Pancreas (tissue), 10 donors: ENCODE data around the gene FBXO9. TPM values are rescaled to one million over a fixed set of nuclear protein-coding genes. Genes with fewer than 3 reads are reported as not detected.

Experiments
- ATAC-seq, 4 donors: fragments of 200-7000 bp; cut with Tn5 transposase; one replicate each; pipeline versions ENCODE4 v1.8.0 to v1.9.1; 2020; ENCODE audit warnings: mild to moderate bottlenecking in 4 of 4, moderate library complexity in 4 of 4
- DNase-seq, 6 donors: peaks; one replicate each; pipeline ENCODE4 v3.0.0-alpha.2; 2020
- FAIRE-seq: peaks from 2 replicates; lab custom pipeline; 2012; peaks lifted over from hg19 to GRCh38; lab: Jason Lieb, UNC
- H3K27ac ChIP-seq, 4 donors: fragments of 200-600 bp; sonication (generic); 1 replicate in 3 of 4; 2 replicates in 1 of 4; pipeline versions ENCODE4 v1.5.0 to v1.8.0; 2020
- H3K27me3 ChIP-seq, 4 donors: fragments of 200-600 bp; one replicate each; pipeline ENCODE4 v1.8.0; 2021
- H3K36me3 ChIP-seq, 3 donors: fragments of 200-600 bp; sonication (generic) in 1 of 3; one replicate each; pipeline versions ENCODE4 v1.5.0 to v1.8.0; 2020 to 2021
- H3K4me1 ChIP-seq, 3 donors: fragments of 200-600 bp; one replicate each; pipeline ENCODE4 v1.8.0; 2021
- H3K4me3 ChIP-seq, 4 donors: fragments of 200-600 bp; sonication (generic) in 2 of 4; one replicate each; pipeline versions ENCODE4 v1.5.0 to v1.8.0; 2020 to 2021
- H3K9me3 ChIP-seq, 4 donors: fragments of 200-600 bp; one replicate each; pipeline ENCODE4 v1.8.0; 2021
- CTCF ChIP-seq, 4 donors: fragments of 200-600 bp; sonication (generic) in 3 of 4; IDR thresholded peaks; one replicate each; pipeline versions ENCODE4 v1.5.0 to v1.8.0; 2021; ENCODE audit warnings: antibody characterized with exemption in 4 of 4
- WGBS, 2 donors: extraction: QIAGEN DNeasy Blood & Tissue Kit; methylation state at CpG; one replicate each; pipeline ENCODE4 v1.1.7; 2013; 5-methylcytosine and 5-hydroxymethylcytosine counted together
- intact Hi-C, 3 donors: fragments of 100-400 bp; cut with DNase I; formaldehyde crosslinking; loops; one replicate each; pipeline versions ENCODE4 v1.11.1 to v1.14.2; 2022
- polyA plus RNA-seq, 2 donors: library from polyadenylated mRNA; stranded (reverse); fragments of 200-250 nt; gene quantifications; one replicate each; pipeline ENCODE4 v1.2.3, GENCODE V29; 2013
- total RNA-seq, 6 donors: library from RNA; stranded (reverse); fragmentation: NEBNext Ultra II Directional in 4 of 6; extraction: Animal tissue kit (Norgen Biotek cat#: 25700) in 4 of 6; gene quantifications; one replicate each; pipeline versions ENCODE4 v1.2.1 to v1.2.4, GENCODE V29; 2021 to 2023
- donor health status: healthy with polysubstance abuse.
- donor health status: DM: no; HTN: no; CAD: no; lungs with moderate emphysema.
- donor health status: DM: no; HTN: no; CAD: no.
- donor health status: control.
- donor health status: control.
- donor health status: Bipolar disorder and iron deficiency.
- donor health status: DM: yes; HTN: yes; CAD: no.
- donor health status: DM: no; HTN: no; CAD: no.
- donor health status: DM: no; HTN: no; CAD: no.
- donor health status: DM: yes; HTN: yes; CAD: no.

FBXO9 gene
- total and polyA plus RNA-seq, 8 donors, result 30.9 to 66.1 (median 49.7) TPM

- H3K27ac ChIP-seq, result no peak overlapping the region
- no peaks in the 10 kb centered on the region for H3K36me3 ChIP-seq
- no peaks in the 10 kb centered on the region for H3K4me1 ChIP-seq
- DNase-seq (no peak), FAIRE-seq (no peak), ATAC-seq (no peak)
- WGBS, 2 donors, result 58 to 67% methylated on average over 4 of the region's 4 CpGs
- H3K4me3 ChIP-seq, result no peak overlapping the region
- no peaks in the 10 kb centered on the region for H3K9me3 ChIP-seq
- intact Hi-C loops, result no loop called here
- H3K27me3 ChIP-seq, result no peaks in the 10 kb centered on the region
- TF ChIP-seq CTCF (IDR thresholded peaks at IDR 0.05), result no peak
Observed at GRCh38 chr6:53139841-53140413, 74.7 kb downstream of the FBXO9 start.

- FAIRE-seq, result peak; percentile 17
Observed at GRCh38 chr6:53142810-53143209, 77.6 kb downstream of the FBXO9 start.

DNA sequence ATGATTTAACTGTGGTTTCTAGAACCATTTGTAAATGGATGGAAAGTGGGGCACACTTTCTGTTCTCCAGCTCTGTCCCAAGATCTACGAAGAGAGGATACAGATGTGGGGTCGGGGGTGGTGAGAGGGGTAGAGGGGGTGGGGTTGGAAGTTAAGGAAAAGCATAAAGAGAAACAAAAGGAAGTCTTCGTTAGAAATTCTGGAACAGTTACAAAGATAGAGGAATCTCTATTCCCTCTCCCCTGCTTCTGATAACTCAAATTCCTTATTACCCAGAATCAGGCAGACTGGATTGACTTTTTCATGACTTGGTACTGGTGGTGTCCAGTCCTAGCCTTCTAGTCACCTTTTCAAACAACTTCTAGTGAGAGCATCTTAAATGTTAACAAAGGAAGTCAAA is 78.5 kb downstream of the FBXO9 start:
- H3K27me3 ChIP-seq, result no peaks in the 10 kb centered on the region
- TF ChIP-seq CTCF (IDR thresholded peaks at IDR 0.05), result no peak
- H3K9me3 ChIP-seq, result no peaks in the 10 kb centered on the region
- intact Hi-C loops, result no loop called here
- no peak for DNase-seq
- WGBS, 2 donors, result 47 to 51% methylated on average over 3 of the region's 3 CpGs
- no peak overlapping the region for H3K27ac ChIP-seq
- FAIRE-seq, result no peak
- ATAC-seq, result no peak
- H3K4me3 ChIP-seq, result no peak overlapping the region
- H3K36me3 ChIP-seq, result no peaks in the 10 kb centered on the region
- no peaks in the 10 kb centered on the region for H3K4me1 ChIP-seq

More at GRCh38 chr6:53142810-53143209, 77.6 kb downstream of the FBXO9 start:
- TF ChIP-seq CTCF (IDR thresholded peaks at IDR 0.05), result no peak
- DNase-seq, result no peak
- no peaks in the 10 kb centered on the region for H3K36me3 ChIP-seq
- intact Hi-C loops, result no loop called here
- no peaks in the 10 kb centered on the region for H3K4me1 ChIP-seq
- H3K27ac ChIP-seq, result no peak overlapping the region
- ATAC-seq, result no peak
- H3K9me3 ChIP-seq, result no peaks in the 10 kb centered on the region
- H3K27me3 ChIP-seq, result no peaks in the 10 kb centered on the region
- no peak overlapping the region for H3K4me3 ChIP-seq
- WGBS, 2 donors, result 52 to 67% methylated on average over 3 of the region's 3 CpGs

- TF ChIP-seq CTCF (IDR thresholded peaks at IDR 0.05), result no peak
- H3K36me3 ChIP-seq, result no peaks in the 10 kb centered on the region
- DNase-seq, result no peak
- H3K27me3 ChIP-seq, result no peaks in the 10 kb centered on the region
- WGBS, 2 donors, result 77 to 79% methylated on average over 2 of the region's 2 CpGs
- ATAC-seq, result no peak
- no peak overlapping the region for H3K4me3 ChIP-seq
- no peaks in the 10 kb centered on the region for H3K9me3 ChIP-seq
- H3K4me1 ChIP-seq, result no peaks in the 10 kb centered on the region
- FAIRE-seq, result no peak
- H3K27ac ChIP-seq, result no peak overlapping the region
- intact Hi-C loops, result no loop called here
Observed at GRCh38 chr6:53144802-53145201, 79.6 kb downstream of the FBXO9 start.

DNA sequence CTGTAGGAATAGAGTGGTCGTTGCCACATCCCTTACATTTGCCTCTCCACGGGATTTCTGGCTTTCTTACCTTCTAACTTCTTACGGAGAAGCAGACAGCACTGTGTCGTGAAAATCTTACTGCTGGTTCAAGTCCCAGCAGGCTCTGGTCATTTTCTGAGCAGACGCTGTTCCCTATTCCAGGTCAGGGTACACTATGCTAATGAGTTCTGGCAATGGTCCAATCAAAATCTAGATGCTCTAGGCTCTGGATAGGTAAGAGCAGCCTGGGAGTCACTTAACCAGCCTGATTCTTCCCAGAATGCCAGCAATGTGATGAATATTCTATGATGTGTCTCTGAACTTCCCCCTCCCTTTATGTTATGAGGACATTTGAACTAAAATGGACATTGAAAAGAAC is 83.5 kb downstream of the FBXO9 start, which contains the start of gene GCM1:
GCM1 (minus strand) TSS at position 158 of the 400 bp plus-strand sequence. CDS start 3,209 bp downstream, outside the sequence.
- no peak for FAIRE-seq
- ATAC-seq, result no peak
- Histone ChIP-seq H3K9me3 (no peaks in the 10 kb centered on the region), H3K27me3 (no peaks in the 10 kb centered on the region), H3K4me1 (no peaks in the 10 kb centered on the region), H3K36me3 (no peaks in the 10 kb centered on the region), H3K27ac (no peak within 1 kb of the TSS), H3K4me3 (no peak within 1 kb of the TSS)
- no peak for DNase-seq
- intact Hi-C loops, result no loop called here
- TF ChIP-seq CTCF (IDR thresholded peaks at IDR 0.05), result no peak
- 82 to 89% methylated on average over 5 of the region's 5 CpGs for WGBS, 2 donors
